ENCODE results near the gene C10orf105. TPM values are rescaled to one million over a fixed set of nuclear protein-coding genes. Genes with fewer than 3 reads are reported as not detected.

The C10orf105 gene
- total and polyA plus RNA-seq, 2 of the 8 experiments (the other 6 are each of a cell fraction or from before 2014, with no cell fraction given): 0.71 to 0.73 TPM

DNA sequence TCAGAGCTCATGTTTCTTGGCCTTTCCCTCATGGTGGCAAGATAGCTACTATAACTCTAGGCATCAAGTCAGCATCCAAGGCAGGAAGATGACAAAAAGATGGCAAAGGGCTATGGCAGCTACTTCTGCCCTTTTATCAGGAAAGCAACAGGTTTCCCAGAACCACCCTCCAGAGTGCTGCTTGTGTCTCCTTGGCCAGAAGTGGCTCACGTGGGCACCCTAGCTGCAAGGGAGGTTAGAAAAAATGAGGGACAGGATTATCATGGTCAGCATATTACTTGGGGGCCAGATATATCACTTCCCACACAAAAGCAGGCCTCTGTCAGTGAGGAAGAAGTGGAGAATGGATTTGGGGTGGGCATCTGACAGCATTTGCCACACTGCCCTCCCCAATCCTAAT lies 24.3 kb upstream of the C10orf105 start:
- Histone ChIP-seq H3K23me2 (ENCODE audit: low read depth, low read length) (no peaks in the 10 kb centered on the region), H3K36me3 (ENCODE audit: control insufficient read depth in 2 of 4, insufficient read depth in 4 of 4, low read length in 3 of 4) (no peaks in the 10 kb centered on the region), H3K27ac (ENCODE audit: low read depth, low read length) (no peak overlapping the region), H2BK15ac (ENCODE audit: low read length) (no peak overlapping the region), H4K91ac (replicated peaks; ENCODE audit: insufficient read length, low read length) (no peak overlapping the region), H4K5ac (ENCODE audit: insufficient read length, low read depth, low read length) (no peak overlapping the region), H2AK5ac (ENCODE audit: low read depth, low read length) (no peak overlapping the region), H3K27me3 (replicated peaks in 1 of 4; ENCODE audit: control insufficient read depth in 3 of 4, extremely low read depth in 1 of 4, insufficient read depth in 3 of 4, low read length in 3 of 4) (0 out of 7 replicates have a peak, but pooled peaks cover 0 to 2% (median 0%) of the 10 kb centered on the region in 4 experiments), H3K4me3 (ENCODE audit: extremely low read depth in 1 of 4, insufficient read depth in 2 of 4, low read depth in 3 of 4, low read length in 4 of 4) (no peak overlapping the region), H3K18ac (ENCODE audit: extremely low read depth, low read length) (no peak overlapping the region), H4K20me1 (replicated peaks in 1 of 2; ENCODE audit: control insufficient read depth in 1 of 2, insufficient read depth in 2 of 2, low read length in 2 of 2) (no peaks in the 10 kb centered on the region), H3K14ac (ENCODE audit: insufficient read length) (no peak overlapping the region), H3K56ac (replicated peaks; ENCODE audit: insufficient read length, low read depth, low read length) (no peak overlapping the region), H3K4ac (replicated peaks; ENCODE audit: insufficient read length, low read depth, low read length) (no peak overlapping the region), H3K9me3 (ENCODE audit: insufficient read depth in 2 of 2, low read depth in 1 of 2, low read length in 1 of 2) (no peaks in the 10 kb centered on the region), H4K8ac (ENCODE audit: extremely low read depth, insufficient read depth, low read length) (no peak overlapping the region), H2BK20ac (ENCODE audit: low read length) (no peak overlapping the region), H2BK12ac (ENCODE audit: low read depth, low read length) (no peak overlapping the region), H2BK5ac (ENCODE audit: low read depth, low read length) (no peak overlapping the region), H3K79me2 (ENCODE audit: control insufficient read depth in 1 of 2, insufficient read depth in 2 of 2, low read length in 2 of 2) (no peaks in the 10 kb centered on the region), H3K4me2 (ENCODE audit: insufficient read depth in 1 of 2, low read depth in 2 of 2, low read length in 2 of 2) (no peak overlapping the region), H3K23ac (ENCODE audit: insufficient read length) (no peak overlapping the region), H3K4me1 (replicated peaks in 1 of 4; ENCODE audit: control insufficient read depth in 3 of 4, insufficient read depth in 4 of 4, low read length in 3 of 4) (peaks cover 1 to 8% (median 4%) of the 10 kb centered on the region in 4 experiments; a peak in 4 of 7 replicates), H3K9ac (replicated peaks in 1 of 4; ENCODE audit: extremely low read depth in 1 of 4, low read depth in 3 of 4, low read length in 3 of 4) (no peak overlapping the region), H3K79me1 (ENCODE audit: low read depth, low read length) (no peaks in the 10 kb centered on the region), H2BK120ac (replicated peaks; ENCODE audit: low read depth, low read length) (no peak overlapping the region), H2AFZ (ENCODE audit: low read length) (no peak overlapping the region)
- POLR2A ChIA-PET (ENCODE audit: partially characterized antibody): no interaction called here
- CTCF ChIA-PET (ENCODE audit: partially characterized antibody): interaction anchor here (0.8 to 2.8 kb wide), 3 partner anchors 19 to 36 kb away, joined by 3 to 14 read pairs (median 6); partner anchors contain the start of gene C10orf105
- DNase-seq (ENCODE audit: low read depth in 1 of 2, low spot score in 2 of 2): no peak
- 86% methylated on average over 1 of the region's 1 CpG; no CpG with 5 or more reads in 1 of the 2 experiments for WGBS, 2 experiments (ENCODE audit: extremely low coverage in 1 of 2, insufficient coverage in 1 of 2, insufficient read length in 1 of 2, insufficient replicate concordance in 2 of 2, low coverage in 1 of 2, low lambda C conversion rate in 2 of 2, missing lambda C conversion rate in 1 of 2)
- no peak for FAIRE-seq
- TF ChIP-seq FOSL1 (IDR thresholded peaks at IDR 0.05; ENCODE audit: insufficient read depth, low read depth, low read length) (no peak), NRF1 (IDR thresholded peaks at IDR 0.05; ENCODE audit: low read depth, low read length) (no peak), GTF2F1 (IDR thresholded peaks at IDR 0.05; ENCODE audit: borderline replicate concordance, low read depth, low read length) (no peak), RAD21 (IDR thresholded peaks at IDR 0.05 in 1 of 2, conservative IDR thresholded peaks at IDR 0.05 in 1 of 2; ENCODE audit: low read depth in 2 of 2, low read length in 2 of 2) (no peak), CTBP2 (IDR thresholded peaks at IDR 0.05; ENCODE audit: borderline replicate concordance, insufficient read depth, insufficient read length, low read length) (no peak), RXRA (IDR thresholded peaks at IDR 0.05; ENCODE audit: insufficient read depth, low read depth, low read length) (no peak), EGR1 (IDR thresholded peaks at IDR 0.05; ENCODE audit: borderline replicate concordance, low read depth, low read length) (no peak), SIN3A (conservative IDR thresholded peaks at IDR 0.05 in 1 of 2, IDR thresholded peaks at IDR 0.05 in 1 of 2; ENCODE audit: low read depth in 1 of 2, low read length in 2 of 2) (no peak), CREB1 (IDR thresholded peaks at IDR 0.05) (no peak)
- TF ChIP-seq, protein P1, sequence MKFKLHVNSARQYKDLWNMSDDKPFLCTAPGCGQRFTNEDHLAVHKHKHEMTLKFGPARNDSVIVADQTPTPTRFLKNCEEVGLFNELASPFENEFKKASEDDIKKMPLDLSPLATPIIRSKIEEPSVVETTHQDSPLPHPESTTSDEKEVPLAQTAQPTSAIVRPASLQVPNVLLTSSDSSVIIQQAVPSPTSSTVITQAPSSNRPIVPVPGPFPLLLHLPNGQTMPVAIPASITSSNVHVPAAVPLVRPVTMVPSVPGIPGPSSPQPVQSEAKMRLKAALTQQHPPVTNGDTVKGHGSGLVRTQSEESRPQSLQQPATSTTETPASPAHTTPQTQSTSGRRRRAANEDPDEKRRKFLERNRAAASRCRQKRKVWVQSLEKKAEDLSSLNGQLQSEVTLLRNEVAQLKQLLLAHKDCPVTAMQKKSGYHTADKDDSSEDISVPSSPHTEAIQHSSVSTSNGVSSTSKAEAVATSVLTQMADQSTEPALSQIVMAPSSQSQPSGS (IDR thresholded peaks at IDR 0.05; ENCODE audit: low read length): no peak
- TF ChIP-seq, protein P2, sequence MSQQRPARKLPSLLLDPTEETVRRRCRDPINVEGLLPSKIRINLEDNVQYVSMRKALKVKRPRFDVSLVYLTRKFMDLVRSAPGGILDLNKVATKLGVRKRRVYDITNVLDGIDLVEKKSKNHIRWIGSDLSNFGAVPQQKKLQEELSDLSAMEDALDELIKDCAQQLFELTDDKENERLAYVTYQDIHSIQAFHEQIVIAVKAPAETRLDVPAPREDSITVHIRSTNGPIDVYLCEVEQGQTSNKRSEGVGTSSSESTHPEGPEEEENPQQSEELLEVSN (IDR thresholded peaks at IDR 0.05): no peak
